ENCODE measurements around the gene UBE2D4. TPM values are rescaled to one million over a fixed set of nuclear protein-coding genes. Genes with fewer than 3 reads are reported as not detected.

UBE2D4 gene
- total RNA-seq, 1 experiment from 2014 or later, result 6.4 TPM

DNA sequence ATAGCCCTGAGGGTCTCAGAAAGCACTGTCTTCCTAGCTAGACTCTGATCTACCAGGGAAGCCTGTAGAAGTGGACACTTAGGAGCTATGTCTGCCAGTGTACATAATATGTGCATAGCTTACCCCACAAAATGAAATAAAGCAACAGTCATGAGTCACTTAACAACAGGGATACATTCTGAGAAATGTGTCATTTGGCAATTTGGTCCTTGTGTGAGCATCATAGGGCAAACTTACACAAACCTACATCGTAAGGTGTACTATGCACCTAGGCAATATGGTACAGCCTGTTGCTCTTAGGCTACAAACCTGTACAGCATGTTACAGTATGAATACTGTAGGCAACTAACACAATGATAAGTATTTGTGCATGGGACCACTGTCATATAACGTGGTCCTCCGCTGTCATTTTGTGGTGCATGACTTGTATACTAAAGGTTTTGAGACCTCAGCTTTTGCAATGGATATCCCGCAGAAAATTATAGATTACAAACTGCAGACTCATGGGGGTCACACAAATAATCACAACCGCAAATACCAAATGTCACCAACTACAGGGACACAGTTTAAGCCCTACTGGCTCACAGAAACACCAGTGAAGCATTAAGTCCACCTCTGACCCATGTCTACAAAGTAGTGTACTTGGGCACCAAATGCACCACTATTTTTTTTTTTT lies 21.6 kb upstream of the UBE2D4 start:
- Histone ChIP-seq H2BK15ac (ENCODE audit: low read depth, low read length) (no peak overlapping the region), H4K5ac (ENCODE audit: insufficient read length, low read depth, low read length) (no peak overlapping the region), H3K4ac (ENCODE audit: low read depth, low read length) (no peak overlapping the region), H3K9me3 (ENCODE audit: control insufficient read depth, low read depth, low read length) (no peaks in the 10 kb centered on the region), H3K23me2 (ENCODE audit: insufficient read length, low read depth, low read length, poor library complexity, severe bottlenecking) (no peaks in the 10 kb centered on the region), H2BK120ac (ENCODE audit: low read depth, low read length, poor library complexity, severe bottlenecking) (no peak overlapping the region), H2AK5ac (ENCODE audit: insufficient read length, low read length) (no peak overlapping the region), H3K79me1 (ENCODE audit: insufficient read depth, low read depth, low read length, poor library complexity, severe bottlenecking) (no peaks in the 10 kb centered on the region), H2BK12ac (ENCODE audit: insufficient read length, low read depth, low read length) (no peak overlapping the region), H2BK5ac (ENCODE audit: insufficient read length, low read length) (no peak overlapping the region), H3K27me3 (ENCODE audit: insufficient read depth, low read length) (no peaks in the 10 kb centered on the region), H3K18ac (ENCODE audit: insufficient read length, low read depth, low read length) (no peak overlapping the region), H3K14ac (ENCODE audit: insufficient read depth, low read length) (no peak overlapping the region), H4K91ac (ENCODE audit: insufficient read length, low read depth, low read length) (no peak overlapping the region), H3K56ac (ENCODE audit: insufficient read length, low read depth, low read length) (no peak overlapping the region), H3K27ac (ENCODE audit: insufficient read length, low read depth, low read length) (no peak overlapping the region), H2BK20ac (ENCODE audit: low read depth, low read length, poor library complexity, severe bottlenecking) (no peak overlapping the region), H3T11ph (ENCODE audit: low read length) (no peak overlapping the region), H4K20me1 (ENCODE audit: control insufficient read depth, insufficient read depth, insufficient read length) (no peaks in the 10 kb centered on the region), H3K79me2 (ENCODE audit: insufficient read depth, low read length) (no peaks in the 10 kb centered on the region; the same call in 1 of the 2 replicates), H3K23ac (ENCODE audit: insufficient read length, low read depth, low read length) (no peak overlapping the region), H4K8ac (replicated peaks; ENCODE audit: insufficient read length, low read depth, low read length) (no peak overlapping the region), H2AFZ (ENCODE audit: low read length) (no peak overlapping the region), H3K9ac (ENCODE audit: extremely low read depth, insufficient read length, low read length) (no peak overlapping the region), H3K4me2 (ENCODE audit: insufficient read depth, insufficient read length, low read length) (peak overlapping the region; percentile 59), H3K4me1 (ENCODE audit: insufficient read depth, low read length) (0 out of 2 replicates have a peak, but pooled peaks cover 3% of the 10 kb centered on the region)
- Mint-ChIP-seq H3K4me3 (peak overlapping the region in 1 of 2 experiments; percentile 87; a peak in 3 of 5 replicates), H3K4me1 (peaks cover 29 to 37% of the 10 kb centered on the region in 2 experiments), H3K9me3 (no peaks in the 10 kb centered on the region), H3K36me3 (ENCODE audit: insufficient read depth in 1 of 3, low read depth in 3 of 3) (no peaks in the 10 kb centered on the region), H3K27ac (no peak overlapping the region), H3K27me3 (ENCODE audit: low read depth) (no peaks in the 10 kb centered on the region)
- no CpG with 5 or more reads among the region's 5 CpGs for WGBS (ENCODE audit: extremely low coverage, insufficient read length, low lambda C conversion rate)
- no peak for DNase-seq
- TF ChIP-seq, protein P1, sequence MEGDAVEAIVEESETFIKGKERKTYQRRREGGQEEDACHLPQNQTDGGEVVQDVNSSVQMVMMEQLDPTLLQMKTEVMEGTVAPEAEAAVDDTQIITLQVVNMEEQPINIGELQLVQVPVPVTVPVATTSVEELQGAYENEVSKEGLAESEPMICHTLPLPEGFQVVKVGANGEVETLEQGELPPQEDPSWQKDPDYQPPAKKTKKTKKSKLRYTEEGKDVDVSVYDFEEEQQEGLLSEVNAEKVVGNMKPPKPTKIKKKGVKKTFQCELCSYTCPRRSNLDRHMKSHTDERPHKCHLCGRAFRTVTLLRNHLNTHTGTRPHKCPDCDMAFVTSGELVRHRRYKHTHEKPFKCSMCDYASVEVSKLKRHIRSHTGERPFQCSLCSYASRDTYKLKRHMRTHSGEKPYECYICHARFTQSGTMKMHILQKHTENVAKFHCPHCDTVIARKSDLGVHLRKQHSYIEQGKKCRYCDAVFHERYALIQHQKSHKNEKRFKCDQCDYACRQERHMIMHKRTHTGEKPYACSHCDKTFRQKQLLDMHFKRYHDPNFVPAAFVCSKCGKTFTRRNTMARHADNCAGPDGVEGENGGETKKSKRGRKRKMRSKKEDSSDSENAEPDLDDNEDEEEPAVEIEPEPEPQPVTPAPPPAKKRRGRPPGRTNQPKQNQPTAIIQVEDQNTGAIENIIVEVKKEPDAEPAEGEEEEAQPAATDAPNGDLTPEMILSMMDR (conservative IDR thresholded peaks at IDR 0.05), result no peak
